ENCODE data around the gene SF3A2.

SF3A2 gene

DNA sequence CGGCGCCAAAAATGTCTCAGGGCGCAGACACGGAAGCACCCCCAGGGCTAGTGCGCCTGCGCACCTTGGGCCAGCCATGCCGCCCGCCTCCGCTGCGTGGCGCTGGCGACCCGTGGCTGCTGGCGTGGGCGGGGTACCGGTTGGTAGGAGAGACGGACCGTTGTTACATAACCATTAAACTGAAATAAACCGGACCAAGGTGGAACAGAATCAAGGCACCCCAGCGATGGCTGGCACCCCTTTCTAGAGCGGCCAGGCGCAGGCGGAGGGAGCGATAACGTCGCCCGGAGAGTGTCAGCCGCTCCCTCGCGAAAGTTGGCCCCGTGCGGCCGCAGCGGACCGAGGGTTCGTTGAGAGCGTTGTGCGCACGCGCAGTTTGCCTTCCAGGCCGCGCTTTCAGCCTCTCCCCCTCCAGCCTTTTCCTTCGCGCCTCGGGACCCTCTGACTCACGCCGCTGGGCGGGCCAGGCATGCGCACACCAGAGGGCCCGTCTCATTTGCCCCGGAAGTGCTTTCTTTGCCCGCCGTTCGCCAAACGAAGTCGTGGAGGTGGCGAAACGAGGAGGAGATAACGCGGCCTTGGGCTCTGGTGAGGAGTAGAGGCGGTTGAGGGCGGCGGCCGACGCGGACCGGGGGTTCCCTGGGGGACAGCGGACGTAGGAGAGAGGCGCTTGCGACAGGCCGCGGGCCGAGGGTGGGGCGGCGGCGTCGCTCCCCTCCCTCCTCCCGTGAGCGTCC is at the start of gene SF3A2, which contains the start of gene PLEKHJ1:
Gene SF3A2 (plus strand): TSS at position 511 of the 737 bp plus-strand sequence. CDS start 6,595 bp downstream, outside the sequence.
Gene PLEKHJ1 (minus strand): TSS at position 16 of the 737 bp plus-strand sequence. CDS start 81 bp downstream, outside the sequence.
- Mint-ChIP-seq H3K27me3 (no peaks in the 10 kb centered on the region), H3K9me3 (ENCODE audit: low read depth) (no peaks in the 10 kb centered on the region), H3K36me3 (peaks cover 12% of the 10 kb centered on the region), H3K4me3 (peak within 1 kb of the TSS; percentile 99), H3K27ac (peak within 1 kb of the TSS; percentile 99), H3K4me1 (ENCODE audit: low read depth) (peaks cover 57% of the 10 kb centered on the region)

DNA sequence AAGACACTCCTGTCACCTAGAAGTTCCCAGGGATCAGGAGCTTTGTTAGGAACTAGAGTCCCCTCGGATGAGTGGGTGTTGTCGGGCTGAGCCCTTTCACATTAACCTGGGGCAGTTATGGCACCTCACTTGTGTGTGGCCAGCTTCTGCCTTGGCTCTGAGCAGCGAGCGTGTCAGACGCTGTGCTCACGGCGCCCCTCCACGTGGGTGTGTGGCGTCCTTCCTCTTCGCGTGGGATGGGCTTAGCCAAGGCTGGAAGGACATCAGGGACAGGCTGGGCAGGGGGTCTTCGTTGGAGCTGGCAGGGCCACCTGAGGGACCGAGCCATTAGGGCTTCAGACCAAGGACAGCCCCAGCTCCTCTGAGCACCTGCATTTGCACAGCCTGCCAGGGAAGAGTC is 49.5 kb upstream of the SF3A2 start:
- H3K27ac Mint-ChIP-seq = no peak overlapping the region
- H3K4me1 Mint-ChIP-seq (ENCODE audit: low read depth) = peaks cover 7% of the 10 kb centered on the region
- H3K27me3 Mint-ChIP-seq = no peaks in the 10 kb centered on the region
- no peak overlapping the region for H3K4me3 Mint-ChIP-seq
- H3K9me3 Mint-ChIP-seq (ENCODE audit: low read depth) = no peaks in the 10 kb centered on the region
- H3K36me3 Mint-ChIP-seq = peaks cover 2% of the 10 kb centered on the region

GRCh38 chr19:2188708-2189385 is 47.8 kb upstream of the SF3A2 start:
- H3K4me3 Mint-ChIP-seq = no peak overlapping the region
- H3K4me1 Mint-ChIP-seq (ENCODE audit: low read depth) = peaks cover 7% of the 10 kb centered on the region
- no peaks in the 10 kb centered on the region for H3K27me3 Mint-ChIP-seq
- no peaks in the 10 kb centered on the region for H3K9me3 Mint-ChIP-seq (ENCODE audit: low read depth)
- no peak overlapping the region for H3K27ac Mint-ChIP-seq
- peaks cover 2% of the 10 kb centered on the region for H3K36me3 Mint-ChIP-seq

DNA sequence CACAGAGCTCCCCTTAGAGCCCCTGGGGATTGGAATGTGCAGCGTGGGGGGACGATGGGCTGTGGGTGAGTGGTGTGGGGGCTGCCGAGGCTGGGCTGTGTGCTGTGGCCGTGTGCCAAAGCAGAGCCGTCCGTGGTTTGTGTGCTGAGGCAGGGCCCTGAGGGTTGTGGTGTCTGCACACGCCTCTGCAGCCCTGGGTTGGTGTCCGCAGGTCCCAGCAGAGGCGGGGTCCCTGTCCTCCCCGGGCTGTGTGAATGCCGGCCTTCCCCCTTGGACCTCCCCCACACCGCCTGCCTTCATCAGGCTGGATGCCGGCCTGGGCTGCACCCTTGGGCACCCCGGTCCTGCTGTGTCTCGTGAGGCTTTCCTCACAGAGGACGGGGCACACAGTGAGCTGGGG is 46.7 kb upstream of the SF3A2 start:
- Mint-ChIP-seq H3K9me3 (ENCODE audit: low read depth) (no peaks in the 10 kb centered on the region), H3K36me3 (peaks cover 2% of the 10 kb centered on the region), H3K4me3 (no peak overlapping the region), H3K27ac (no peak overlapping the region), H3K4me1 (ENCODE audit: low read depth) (peaks cover 4% of the 10 kb centered on the region), H3K27me3 (no peaks in the 10 kb centered on the region)

GRCh38 chr19:2190848-2191455 is 45.7 kb upstream of the SF3A2 start:
- H3K4me1 Mint-ChIP-seq (ENCODE audit: low read depth) = peaks cover 1% of the 10 kb centered on the region
- H3K27me3 Mint-ChIP-seq = no peaks in the 10 kb centered on the region
- no peak overlapping the region for H3K4me3 Mint-ChIP-seq
- H3K9me3 Mint-ChIP-seq (ENCODE audit: low read depth) = no peaks in the 10 kb centered on the region
- no peak overlapping the region for H3K27ac Mint-ChIP-seq
- no peaks in the 10 kb centered on the region for H3K36me3 Mint-ChIP-seq

DNA sequence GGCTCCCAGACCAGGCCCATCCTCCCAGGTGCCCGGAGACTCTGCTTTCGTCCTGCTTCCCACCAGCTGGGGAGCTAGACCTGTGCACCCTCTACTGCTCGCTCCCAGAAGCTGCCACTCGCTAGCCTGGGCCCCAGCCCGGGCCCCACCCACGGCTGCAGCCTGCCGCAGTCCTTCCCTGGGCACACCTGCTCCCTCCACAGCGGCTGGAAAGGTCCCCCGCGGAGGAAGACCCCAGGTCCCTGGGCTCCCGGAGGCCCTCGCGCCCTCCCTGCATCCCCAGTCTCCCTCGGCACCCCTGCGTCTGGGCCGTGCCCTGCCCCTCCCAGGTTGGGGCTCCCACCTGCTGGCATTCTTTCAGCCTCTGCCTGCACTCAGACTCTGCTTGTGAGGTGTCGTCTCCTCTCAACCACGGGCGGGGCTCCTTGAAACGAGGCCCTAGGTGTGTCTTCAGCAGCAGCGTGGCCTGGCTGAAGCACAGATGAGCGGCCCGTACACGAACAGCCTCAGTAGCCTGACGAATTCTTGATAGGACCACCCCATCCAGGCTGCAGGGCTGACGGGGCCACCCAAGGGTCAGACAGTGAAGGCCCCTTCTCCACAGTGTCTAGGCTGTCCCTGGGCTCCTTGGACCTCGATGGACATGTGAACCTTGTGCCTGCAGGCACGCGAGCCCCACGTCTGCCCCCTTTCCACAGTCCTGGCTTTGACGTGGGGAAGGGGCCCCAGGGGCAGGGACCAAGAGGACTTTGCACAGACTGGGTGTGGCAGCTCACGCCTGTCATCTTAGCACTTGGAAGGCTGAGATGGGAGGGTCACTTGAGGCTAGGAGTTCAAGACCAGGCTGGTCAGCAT is 44.9 kb upstream of the SF3A2 start:
- Mint-ChIP-seq H3K27me3 (no peaks in the 10 kb centered on the region), H3K36me3 (no peaks in the 10 kb centered on the region), H3K4me3 (no peak overlapping the region), H3K27ac (no peak overlapping the region), H3K4me1 (ENCODE audit: low read depth) (peaks cover 1% of the 10 kb centered on the region), H3K9me3 (ENCODE audit: low read depth) (no peaks in the 10 kb centered on the region)

GRCh38 chr19:2192862-2193261 is 43.8 kb upstream of the SF3A2 start:
- H3K4me1 Mint-ChIP-seq (ENCODE audit: low read depth) = peaks cover 1% of the 10 kb centered on the region
- no peaks in the 10 kb centered on the region for H3K27me3 Mint-ChIP-seq
- no peak overlapping the region for H3K27ac Mint-ChIP-seq
- no peaks in the 10 kb centered on the region for H3K9me3 Mint-ChIP-seq (ENCODE audit: low read depth)
- H3K4me3 Mint-ChIP-seq = no peak overlapping the region
- H3K36me3 Mint-ChIP-seq = no peaks in the 10 kb centered on the region

GRCh38 chr19:2193807-2194206 is 42.8 kb upstream of the SF3A2 start:
- H3K27me3 Mint-ChIP-seq = no peaks in the 10 kb centered on the region

GRCh38 chr19:2194513-2195078 is 42.0 kb upstream of the SF3A2 start:
- H3K9me3 Mint-ChIP-seq (ENCODE audit: low read depth) = no peaks in the 10 kb centered on the region
- H3K4me1 Mint-ChIP-seq (ENCODE audit: low read depth) = peaks cover 1% of the 10 kb centered on the region
- H3K27me3 Mint-ChIP-seq = no peaks in the 10 kb centered on the region
- H3K36me3 Mint-ChIP-seq = no peaks in the 10 kb centered on the region
- no peak overlapping the region for H3K4me3 Mint-ChIP-seq
- H3K27ac Mint-ChIP-seq = no peak overlapping the region

More at GRCh38 chr19:2193807-2194206, 42.8 kb upstream of the SF3A2 start:
- H3K9me3 Mint-ChIP-seq (ENCODE audit: low read depth) = no peaks in the 10 kb centered on the region
- H3K36me3 Mint-ChIP-seq = no peaks in the 10 kb centered on the region
- no peak overlapping the region for H3K4me3 Mint-ChIP-seq
- H3K4me1 Mint-ChIP-seq (ENCODE audit: low read depth) = peaks cover 1% of the 10 kb centered on the region
- H3K27ac Mint-ChIP-seq = no peak overlapping the region

DNA sequence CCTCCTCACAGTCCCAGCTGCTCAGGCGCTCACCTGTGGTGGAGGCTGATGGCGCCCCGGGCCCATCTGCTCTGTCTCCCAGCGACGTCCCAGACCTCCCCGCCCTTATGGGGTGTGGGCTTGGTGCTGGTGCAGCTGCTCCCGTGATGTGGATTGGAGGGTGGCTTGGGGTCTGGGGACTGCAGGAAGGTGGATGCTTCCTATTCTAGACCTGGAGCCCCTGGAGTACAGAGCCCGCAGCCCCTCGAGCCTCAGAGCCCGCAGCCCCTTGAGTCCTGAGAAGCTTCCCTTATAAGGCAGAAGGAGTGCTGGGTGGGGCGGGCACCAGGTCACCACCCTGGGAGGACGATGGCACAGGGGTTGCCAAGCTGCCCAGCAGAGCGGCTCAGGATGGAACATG is 41.3 kb upstream of the SF3A2 start:
- H3K4me1 Mint-ChIP-seq (ENCODE audit: low read depth) = peaks cover 1% of the 10 kb centered on the region
- H3K27me3 Mint-ChIP-seq = no peaks in the 10 kb centered on the region
- no peak overlapping the region for H3K4me3 Mint-ChIP-seq
- no peaks in the 10 kb centered on the region for H3K36me3 Mint-ChIP-seq
- H3K9me3 Mint-ChIP-seq (ENCODE audit: low read depth) = no peaks in the 10 kb centered on the region
- H3K27ac Mint-ChIP-seq = no peak overlapping the region

DNA sequence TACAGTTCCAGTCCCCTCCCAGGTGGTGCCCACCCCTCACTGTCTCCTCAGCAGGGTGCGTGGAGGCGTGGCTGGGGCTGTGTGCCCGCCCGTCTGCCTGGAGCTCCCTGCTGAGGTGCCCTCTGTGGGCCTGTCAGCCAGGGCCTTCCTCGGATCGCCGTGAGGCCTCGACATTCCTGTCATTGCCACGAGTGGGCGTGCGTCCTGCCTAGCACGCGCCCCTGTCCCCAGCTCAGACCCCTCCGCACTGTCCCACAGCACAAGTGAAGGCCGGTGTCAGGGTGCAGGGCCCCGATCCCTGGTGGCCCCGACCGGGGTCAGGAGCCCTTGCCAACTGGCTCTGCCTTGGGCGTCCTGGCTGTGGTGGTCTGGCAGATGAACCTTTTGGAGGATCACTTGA is 40.7 kb upstream of the SF3A2 start:
- H3K4me3 Mint-ChIP-seq = no peak overlapping the region
- no peaks in the 10 kb centered on the region for H3K27me3 Mint-ChIP-seq
- H3K36me3 Mint-ChIP-seq = no peaks in the 10 kb centered on the region
- H3K9me3 Mint-ChIP-seq (ENCODE audit: low read depth) = no peaks in the 10 kb centered on the region
- H3K4me1 Mint-ChIP-seq (ENCODE audit: low read depth) = peaks cover 1% of the 10 kb centered on the region
- no peak overlapping the region for H3K27ac Mint-ChIP-seq

- Mint-ChIP-seq H3K9me3 (ENCODE audit: low read depth) (no peaks in the 10 kb centered on the region), H3K4me1 (ENCODE audit: low read depth) (peaks cover 1% of the 10 kb centered on the region), H3K36me3 (no peaks in the 10 kb centered on the region), H3K27ac (no peak overlapping the region), H3K27me3 (no peaks in the 10 kb centered on the region), H3K4me3 (no peak overlapping the region)
Observed at GRCh38 chr19:2197270-2197669, 39.4 kb upstream of the SF3A2 start.

DNA sequence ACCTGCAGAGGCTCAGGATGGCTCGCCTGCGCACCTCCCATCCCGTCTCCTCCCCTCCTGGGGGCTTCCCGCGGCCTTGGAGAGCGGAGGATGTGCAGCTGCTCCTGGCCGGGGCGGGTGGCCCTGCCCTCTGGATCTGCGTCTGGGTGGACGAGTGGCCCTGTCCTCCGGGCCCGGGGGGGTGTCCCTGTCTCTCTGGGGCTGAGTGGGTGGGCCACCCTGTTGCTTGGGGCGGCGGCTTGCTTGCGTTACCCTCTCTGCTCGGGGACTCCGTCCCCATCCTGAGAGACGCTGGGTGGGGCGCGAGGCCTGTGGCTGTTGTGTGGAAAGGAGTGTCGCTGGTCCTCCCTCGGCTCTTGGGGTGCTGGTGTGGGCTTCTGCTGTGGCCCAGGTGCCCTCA is 38.3 kb upstream of the SF3A2 start:
- Mint-ChIP-seq H3K27me3 (no peaks in the 10 kb centered on the region), H3K9me3 (ENCODE audit: low read depth) (no peaks in the 10 kb centered on the region), H3K36me3 (no peaks in the 10 kb centered on the region), H3K4me3 (no peak overlapping the region), H3K27ac (no peak overlapping the region), H3K4me1 (ENCODE audit: low read depth) (peaks cover 1% of the 10 kb centered on the region)

DNA sequence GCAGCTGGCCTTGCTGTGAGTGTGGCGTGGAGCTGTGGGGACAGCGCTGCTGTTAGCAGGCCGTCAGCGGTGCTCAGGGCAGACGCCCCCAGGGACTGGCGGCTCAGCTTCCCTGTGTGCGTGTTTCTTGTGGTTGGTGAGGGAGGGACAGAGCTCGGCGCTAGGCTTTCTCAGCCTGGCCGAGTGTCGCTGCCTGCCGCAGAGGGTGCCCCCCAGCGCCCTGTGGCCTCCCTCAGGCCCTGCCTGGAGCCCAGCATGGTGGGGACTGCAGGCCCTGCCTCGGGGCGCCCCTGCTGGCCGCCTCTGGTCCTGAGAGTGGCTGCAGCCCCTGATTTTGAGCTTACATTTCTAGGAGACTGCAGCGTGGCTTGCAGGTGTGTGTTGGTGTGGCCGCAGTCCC is 37.4 kb upstream of the SF3A2 start:
- H3K4me3 Mint-ChIP-seq = no peak overlapping the region
- H3K36me3 Mint-ChIP-seq = no peaks in the 10 kb centered on the region
- no peaks in the 10 kb centered on the region for H3K9me3 Mint-ChIP-seq (ENCODE audit: low read depth)
- H3K27ac Mint-ChIP-seq = no peak overlapping the region
- peaks cover 4% of the 10 kb centered on the region for H3K4me1 Mint-ChIP-seq (ENCODE audit: low read depth)
- H3K27me3 Mint-ChIP-seq = no peaks in the 10 kb centered on the region

All from activated naive CD8-positive, alpha-beta T cell (primary cell).